Right lobe of liver (tissue), 6 donors: Measurements from ENCODE around the gene TECPR2. TPM values are rescaled to one million over a fixed set of nuclear protein-coding genes. Genes with fewer than 3 reads are reported as not detected.

Experiments used
- ATAC-seq, 4 donors: fragments of 200-7000 bp; cut with Tn5 transposase; one replicate each; pipeline ENCODE4 v1.9.1; 2020; ENCODE audit warnings: mild to moderate bottlenecking in 4 of 4, moderate library complexity in 4 of 4
- DNase-seq, 3 donors: peaks; one replicate each; pipeline ENCODE4 v3.0.0-alpha.2; 2020
- H3K27ac ChIP-seq, 3 donors: fragments of 200-600 bp; one replicate each; pipeline ENCODE4 v1.8.0; 2022
- H3K27me3 ChIP-seq, 2 donors: fragments of 200-600 bp; one replicate each; pipeline ENCODE4 v1.8.0; 2022
- H3K36me3 ChIP-seq, 4 donors: fragments of 200-600 bp; sonication (generic) in 1 of 4; one replicate each; pipeline versions ENCODE4 v1.5.1 to v1.8.0; 2017 to 2022; ENCODE audit warnings: control low read depth in 1 of 4
- H3K4me1 ChIP-seq, 4 donors: fragments of 200-600 bp; sonication (generic) in 1 of 4; one replicate each; pipeline versions ENCODE4 v1.5.1 to v1.8.0; 2017 to 2022; ENCODE audit warnings: control low read depth in 1 of 4
- H3K4me3 ChIP-seq, 3 donors: fragments of 200-600 bp; one replicate each; pipeline ENCODE4 v1.8.0; 2022
- H3K9me3 ChIP-seq, 4 donors: fragments of 200-600 bp; sonication (generic) in 1 of 4; one replicate each; pipeline versions ENCODE4 v1.5.1 to v1.8.0; 2017 to 2022; ENCODE audit warnings: control low read depth in 1 of 4
- POLR2A ChIP-seq: fragments of 450-650 bp; IDR thresholded peaks from one replicate; pipeline ENCODE4 v1.6.1; 2017; ENCODE audit warnings: antibody characterized with exemption, mild to moderate bottlenecking
- WGBS: methylation state at CpG from one replicate; pipeline ENCODE4 v1.1.6; 2018; ENCODE audit warnings: low coverage, low lambda C conversion rate; ENCODE audit not compliant: insufficient coverage; ENCODE audit errors: missing lambda C conversion rate; 5-methylcytosine and 5-hydroxymethylcytosine counted together
- intact Hi-C, 2 donors: fragments of 100-400 bp; cut with DNase I; formaldehyde crosslinking; loops; one replicate each; pipeline versions ENCODE4 v1.11.2 to v1.14.1; 2022
- total RNA-seq, 6 experiments: library from RNA; depleted of rRNA in 2 of 6; stranded (reverse); fragments of >200 nt in 2 of 6; fragmentation: NEBNext Ultra II Directional in 3 of 6; extraction: Animal tissue kit (Norgen Biotek cat#: 25700) in 3 of 6; gene quantifications; one replicate each; pipeline versions ENCODE4 v1.1.0 to v1.2.4, GENCODE V29; 2016 to 2023
- TF ChIP-seq, protein P1 (sequence below), 4 donors: fragments of 200-600 bp in 3 of 4; fragments of 450-650 bp in 1 of 4; IDR thresholded peaks; one replicate each; pipeline versions ENCODE4 v1.5.1 to v1.8.0; 2016 to 2022; ENCODE audit warnings: antibody characterized with exemption in 4 of 4, mild to moderate bottlenecking in 2 of 4
- donor health status: DM: no; HTN: yes; CAD: no.
- donor health status: DM: no; HTN: no; CAD: no.
- donor health status: DM: no; HTN: no; CAD: no.
- donor health status: DM: no; HTN: yes; CAD: no.
- donor health status: DM: no; HTN: yes; CAD: no.

The TECPR2 gene
- total RNA-seq, 6 experiments from 2014 or later = 5.5 to 10.5 (median 9.4) TPM

- H3K27ac ChIP-seq = no peak overlapping the region
- H3K9me3 ChIP-seq = no peaks in the 10 kb centered on the region
- peaks cover 4 to 39% (median 12%) of the 10 kb centered on the region in 4 donors for H3K36me3 ChIP-seq
- DNase-seq (no peak), ATAC-seq (no peak)
- 67% methylated on average over 1 of the region's 8 CpGs for WGBS
- no peaks in the 10 kb centered on the region for H3K27me3 ChIP-seq
- H3K4me3 ChIP-seq = no peak overlapping the region
- no peak for TF ChIP-seq POLR2A
- TF ChIP-seq, protein P1, sequence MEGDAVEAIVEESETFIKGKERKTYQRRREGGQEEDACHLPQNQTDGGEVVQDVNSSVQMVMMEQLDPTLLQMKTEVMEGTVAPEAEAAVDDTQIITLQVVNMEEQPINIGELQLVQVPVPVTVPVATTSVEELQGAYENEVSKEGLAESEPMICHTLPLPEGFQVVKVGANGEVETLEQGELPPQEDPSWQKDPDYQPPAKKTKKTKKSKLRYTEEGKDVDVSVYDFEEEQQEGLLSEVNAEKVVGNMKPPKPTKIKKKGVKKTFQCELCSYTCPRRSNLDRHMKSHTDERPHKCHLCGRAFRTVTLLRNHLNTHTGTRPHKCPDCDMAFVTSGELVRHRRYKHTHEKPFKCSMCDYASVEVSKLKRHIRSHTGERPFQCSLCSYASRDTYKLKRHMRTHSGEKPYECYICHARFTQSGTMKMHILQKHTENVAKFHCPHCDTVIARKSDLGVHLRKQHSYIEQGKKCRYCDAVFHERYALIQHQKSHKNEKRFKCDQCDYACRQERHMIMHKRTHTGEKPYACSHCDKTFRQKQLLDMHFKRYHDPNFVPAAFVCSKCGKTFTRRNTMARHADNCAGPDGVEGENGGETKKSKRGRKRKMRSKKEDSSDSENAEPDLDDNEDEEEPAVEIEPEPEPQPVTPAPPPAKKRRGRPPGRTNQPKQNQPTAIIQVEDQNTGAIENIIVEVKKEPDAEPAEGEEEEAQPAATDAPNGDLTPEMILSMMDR (IDR thresholded peaks at IDR 0.05) = no peak
- intact Hi-C loops = loop anchor here in 1 of 2 donors (5.0 kb wide), 1 partner anchor 78 kb away; no protein-coding TSS in a partner anchor
- H3K4me1 ChIP-seq = no peaks in the 10 kb centered on the region
Measured at GRCh38 chr14:102439556-102439955, 76.8 kb downstream of the TECPR2 start.

GRCh38 chr14:102440392-102440791 is 77.7 kb downstream of the TECPR2 start:
- H3K36me3 ChIP-seq = peaks cover 4 to 38% (median 12%) of the 10 kb centered on the region in 4 donors
- intact Hi-C loops = loop anchor here in 1 of 2 donors (5.0 kb wide), 1 partner anchor 72 kb away; no protein-coding TSS in a partner anchor

GRCh38 chr14:102442241-102443211 is 79.8 kb downstream of the TECPR2 start:
- Histone ChIP-seq H3K36me3 (peaks cover 4 to 54% (median 12%) of the 10 kb centered on the region in 4 donors), H3K4me1 (no peaks in the 10 kb centered on the region), H3K27ac (no peak overlapping the region), H3K27me3 (no peaks in the 10 kb centered on the region), H3K4me3 (no peak overlapping the region), H3K9me3 (no peaks in the 10 kb centered on the region)
- 91% methylated on average over 4 of the region's 15 CpGs for WGBS
- TF ChIP-seq, protein P1 (IDR thresholded peaks at IDR 0.05) = no peak
- no peak for TF ChIP-seq POLR2A
- ATAC-seq = no peak
- no peak for DNase-seq
- intact Hi-C loops = loop anchor here in 1 of 2 donors (5.0 kb wide), 1 partner anchor 70 kb away; no protein-coding TSS in a partner anchor

More at GRCh38 chr14:102440392-102440791, 77.7 kb downstream of the TECPR2 start:
- Histone ChIP-seq H3K4me1 (no peaks in the 10 kb centered on the region), H3K27ac (no peak overlapping the region), H3K9me3 (no peaks in the 10 kb centered on the region), H3K4me3 (no peak overlapping the region), H3K27me3 (no peaks in the 10 kb centered on the region)
- no peak for TF ChIP-seq POLR2A
- TF ChIP-seq, protein P1 (IDR thresholded peaks at IDR 0.05) = no peak
- WGBS = 93% methylated on average over 4 of the region's 11 CpGs
- DNase-seq = no peak
- no peak for ATAC-seq

DNA sequence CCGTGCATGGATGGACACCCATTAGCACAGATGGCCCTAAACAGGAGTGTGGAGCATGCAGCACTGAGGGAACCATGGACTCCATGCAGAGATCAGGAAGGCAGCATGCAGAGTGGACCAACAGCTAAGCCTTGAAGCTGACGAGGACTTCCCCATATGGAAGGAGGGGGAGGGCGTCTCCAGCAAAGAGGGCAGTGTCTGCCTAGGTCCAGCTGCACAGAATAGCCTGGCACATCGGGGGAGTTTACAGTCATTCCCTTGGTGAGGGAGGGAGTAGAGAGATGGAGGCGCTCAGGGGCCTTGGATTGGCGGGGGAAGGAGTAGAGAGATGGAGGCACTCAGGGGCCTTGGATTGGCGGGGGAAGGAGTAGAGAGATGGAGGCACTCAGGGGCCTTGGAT is 82.3 kb downstream of the TECPR2 start:
- intact Hi-C loops = no loop called here
- WGBS = 90% methylated on average over 5 of the region's 7 CpGs

More for the DNA sequence above, 82.3 kb downstream of the TECPR2 start:
- no peak for ATAC-seq
- Histone ChIP-seq H3K27me3 (no peaks in the 10 kb centered on the region), H3K4me3 (no peak overlapping the region), H3K27ac (no peak overlapping the region), H3K9me3 (no peaks in the 10 kb centered on the region), H3K36me3 (peaks cover 4 to 54% (median 12%) of the 10 kb centered on the region in 4 donors), H3K4me1 (no peaks in the 10 kb centered on the region)
- peak in 1 of 3 donors; percentile 23 for DNase-seq
- no peak for TF ChIP-seq POLR2A
- TF ChIP-seq, protein P1 (IDR thresholded peaks at IDR 0.05) = no peak
